NCI-H1694 (cell line): Measurements from ENCODE around the gene NAPG.
"Not testable (repeated sequence)": the region's sequence is repeated elsewhere in the genome, so short reads cannot be mapped to it uniquely, and the experiment has no call there.

Experiments
- DNase-seq: peaks from one replicate; lab custom pipeline; 2025; lab: John Stamatoyannopoulos, UW

The NAPG gene

GRCh38 chr18:10525697-10526560 lies at the start of gene NAPG:
NAPG (plus strand) TSS chr18:10526027; CDS start chr18:10526103, 76 bp downstream.
- DNase-seq, result peak; percentile 81

GRCh38 chr18:10476338-10476791 lies 49.5 kb upstream of the NAPG start:
- peak; percentile 74 for DNase-seq

- no peak for DNase-seq
Observed at GRCh38 chr18:10477121-10477862, 48.5 kb upstream of the NAPG start.

- DNase-seq, result no peak
Observed at GRCh38 chr18:10477863-10478260, 48.0 kb upstream of the NAPG start.

- no peak for DNase-seq
Observed at GRCh38 chr18:10481831-10482230, 44.0 kb upstream of the NAPG start.

- no peak for DNase-seq
Observed at GRCh38 chr18:10482363-10482984, 43.4 kb upstream of the NAPG start.

GRCh38 chr18:10482985-10483949 lies 42.6 kb upstream of the NAPG start:
- no peak for DNase-seq

GRCh38 chr18:10485475-10485874 lies 40.4 kb upstream of the NAPG start:
- no peak for DNase-seq

- no peak for DNase-seq
Observed at GRCh38 chr18:10486362-10486761, 39.5 kb upstream of the NAPG start.

GRCh38 chr18:10487154-10487553 lies 38.7 kb upstream of the NAPG start:
- DNase-seq, result peak; percentile 18

- DNase-seq, result no peak
Observed at GRCh38 chr18:10488017-10488416, 37.8 kb upstream of the NAPG start.

GRCh38 chr18:10490401-10491165 lies 35.2 kb upstream of the NAPG start:
- no peak for DNase-seq

- DNase-seq, result no peak
Observed at GRCh38 chr18:10495936-10496335, 29.9 kb upstream of the NAPG start.

- DNase-seq, result no peak
Observed at GRCh38 chr18:10497206-10497749, 28.5 kb upstream of the NAPG start.

- no peak for DNase-seq
Observed at GRCh38 chr18:10499230-10499629, 26.6 kb upstream of the NAPG start.

- DNase-seq, result no peak
Observed at GRCh38 chr18:10500038-10500437, 25.8 kb upstream of the NAPG start.

GRCh38 chr18:10504723-10505122 lies 21.1 kb upstream of the NAPG start:
- no peak for DNase-seq

- not testable (repeated sequence) for DNase-seq
Observed at GRCh38 chr18:10505892-10506291, 19.9 kb upstream of the NAPG start.

GRCh38 chr18:10508591-10508990 lies 17.2 kb upstream of the NAPG start:
- DNase-seq, result no peak

GRCh38 chr18:10511236-10511635 lies 14.6 kb upstream of the NAPG start:
- no peak for DNase-seq
